NCI-H526 treated with DMSO at 0.1 percent for 48 hours (cell line): ENCODE data around the gene USB1.

Source experiments
- DNase-seq: peaks from one replicate; lab custom pipeline; 2025; lab: John Stamatoyannopoulos, UW

USB1 gene

DNA sequence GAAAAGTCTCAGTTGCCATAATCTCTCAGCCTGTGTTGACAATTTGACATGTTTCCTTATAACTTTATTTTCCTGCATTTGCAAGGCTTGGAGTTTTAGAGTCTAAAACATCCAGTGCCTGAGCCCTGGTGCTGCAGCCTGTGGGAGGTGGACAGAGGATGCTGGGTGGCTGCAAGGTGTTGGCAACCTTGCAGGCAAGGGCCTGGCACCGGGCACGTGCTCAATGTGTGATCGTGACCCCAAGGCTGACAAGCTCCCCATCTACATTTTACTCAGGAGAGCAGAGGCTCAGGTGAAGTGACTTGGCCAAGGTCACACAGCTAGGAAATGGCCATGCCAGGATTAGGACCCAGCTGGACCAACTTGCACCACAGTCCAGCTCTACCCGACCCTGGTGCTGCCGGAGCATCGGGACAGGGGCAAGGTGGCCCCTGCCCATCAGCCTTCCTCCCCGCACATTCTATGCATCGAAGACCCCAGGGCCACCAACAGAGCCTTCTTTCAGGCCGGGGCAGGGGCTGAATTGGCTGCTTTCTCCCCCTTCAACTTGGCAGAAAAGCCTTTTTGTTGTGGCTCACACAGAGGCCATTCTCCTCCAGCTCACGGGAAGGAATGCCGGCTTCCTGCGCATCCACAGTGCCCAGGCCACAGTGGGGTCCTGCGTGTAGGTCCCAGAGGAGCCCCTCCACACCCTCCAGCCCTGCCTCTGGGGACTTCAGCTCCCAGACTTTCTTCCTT is 47.5 kb downstream of the USB1 start:
- no peak for DNase-seq

- no peak for DNase-seq
Observed at GRCh38 chr16:58049232-58050185, 48.3 kb downstream of the USB1 start.

GRCh38 chr16:58051296-58051695 is 50.1 kb downstream of the USB1 start:
- DNase-seq: no peak

- no peak for DNase-seq
Observed at GRCh38 chr16:58051821-58052603, 50.8 kb downstream of the USB1 start.

- no peak for DNase-seq
Observed at GRCh38 chr16:58053682-58054005, 52.4 kb downstream of the USB1 start.

- DNase-seq: no peak
Observed at GRCh38 chr16:58054289-58054688, 53.1 kb downstream of the USB1 start.

- no peak for DNase-seq
Observed at GRCh38 chr16:58056580-58056979, 55.4 kb downstream of the USB1 start.

- no peak for DNase-seq
Observed at GRCh38 chr16:58057121-58057520, 55.9 kb downstream of the USB1 start.

DNA sequence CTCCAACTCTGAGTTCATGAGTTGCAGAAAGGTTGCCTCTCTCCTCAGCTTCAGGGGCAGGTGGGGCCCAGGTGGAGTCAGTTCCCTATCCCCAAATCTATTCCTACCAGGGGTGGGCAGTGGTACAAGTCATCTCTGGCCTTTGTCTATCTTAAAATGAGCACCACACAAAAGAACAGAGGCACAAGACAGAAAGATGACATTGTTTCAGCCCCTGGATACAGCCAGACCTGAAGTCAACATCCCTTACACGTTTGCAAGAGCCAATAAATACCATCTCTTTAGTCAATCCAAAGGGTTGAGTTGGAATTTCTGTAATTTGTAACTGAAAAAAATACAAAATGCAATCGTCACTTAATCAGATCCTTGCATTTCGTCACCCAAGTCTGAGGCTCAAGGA is 56.6 kb downstream of the USB1 start:
- DNase-seq: no peak

- no peak for DNase-seq
Observed at GRCh38 chr16:58062821-58063220, 61.6 kb downstream of the USB1 start.

- DNase-seq: no peak
Observed at GRCh38 chr16:58063377-58064076, 62.3 kb downstream of the USB1 start.

DNA sequence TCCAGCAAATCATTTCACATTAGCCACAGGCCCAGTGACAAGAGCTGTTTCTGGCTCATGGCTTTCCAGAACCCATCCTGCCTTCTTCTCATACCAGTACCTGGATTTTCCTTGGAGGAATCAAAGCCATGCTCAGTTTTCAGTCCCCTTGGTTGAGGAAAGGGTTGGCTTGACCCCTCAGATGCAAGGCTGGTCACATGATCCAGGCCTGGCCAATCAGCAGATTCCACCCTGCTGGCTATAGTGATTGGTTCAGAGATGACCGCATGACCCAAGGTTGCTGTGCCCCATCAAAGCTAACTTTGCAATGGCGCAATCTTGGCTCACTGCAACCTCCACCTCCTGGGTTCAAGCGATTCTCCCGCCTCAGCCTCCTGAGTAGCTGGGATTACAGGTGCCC is 69.4 kb downstream of the USB1 start:
- DNase-seq: no peak
